Pulmonary artery endothelial cell (primary cell): ENCODE data around the gene SCAMP5. TPM values are rescaled to one million over a fixed set of nuclear protein-coding genes. Genes with fewer than 3 reads are reported as not detected.

Experiments
- DNase-seq: peaks from one replicate; pipeline ENCODE4 v3.0.0-alpha.2; 2011; ENCODE audit warnings: low read depth, low spot score
- total RNA-seq: library from RNA; depleted of rRNA; stranded (reverse); fragments of >200 nt; gene quantifications from 2 replicates; pipeline ENCODE4 v1.2.3, GENCODE V29; 2014

SCAMP5 gene
- total RNA-seq, 1 donor from 2014 or later: 5.9 TPM

DNA sequence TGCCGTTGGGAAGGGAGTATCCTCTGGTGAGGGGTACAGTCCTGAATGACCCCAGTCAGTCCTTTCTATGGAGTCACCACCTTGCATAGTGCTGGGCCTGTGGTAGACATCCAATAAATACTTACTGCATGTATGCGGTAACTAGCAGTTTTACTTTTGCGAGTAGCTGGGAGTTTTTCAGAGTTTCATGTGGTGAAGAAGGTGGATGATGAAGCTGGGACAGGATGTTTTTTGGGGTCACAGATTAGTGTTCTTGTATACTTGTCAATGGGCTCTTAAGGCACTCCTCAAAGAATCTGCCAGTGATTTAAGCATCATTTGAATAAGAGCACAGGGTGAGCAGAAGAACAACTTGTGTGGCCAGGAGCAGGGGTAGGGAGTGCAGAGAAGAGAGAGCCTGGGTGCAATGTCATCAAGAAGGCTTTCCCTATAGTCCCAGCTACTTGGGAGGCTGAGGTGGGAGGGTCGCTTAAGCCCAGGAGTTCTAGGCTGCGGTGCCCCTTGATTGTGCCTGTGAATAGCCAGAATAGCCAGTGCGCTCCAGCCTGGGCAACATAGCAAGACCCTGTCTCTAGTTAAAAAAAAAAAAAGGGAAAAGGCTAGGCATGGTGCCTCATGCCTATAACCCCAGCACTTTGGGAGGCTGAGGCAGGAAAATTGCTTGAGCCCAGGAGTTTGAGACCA is 50.1 kb downstream of the SCAMP5 start:
- no peak for DNase-seq

DNA sequence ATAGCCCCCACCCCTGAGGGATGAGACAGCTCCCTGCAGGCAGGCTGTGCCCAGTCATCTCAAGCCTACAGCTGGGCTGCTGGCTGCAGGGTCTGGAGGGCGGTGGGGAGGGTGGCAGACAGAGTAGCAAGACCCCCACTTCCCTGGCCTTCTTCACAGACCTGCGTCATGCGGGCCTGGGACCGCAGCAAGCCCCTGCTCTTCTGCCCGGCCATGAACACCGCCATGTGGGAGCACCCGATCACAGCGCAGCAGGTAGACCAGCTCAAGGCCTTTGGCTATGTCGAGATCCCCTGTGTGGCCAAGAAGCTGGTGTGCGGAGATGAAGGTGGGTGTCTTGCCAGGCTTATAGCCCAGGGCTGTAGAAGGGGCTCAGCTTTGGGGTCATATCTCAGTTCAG is 53.0 kb downstream of the SCAMP5 start:
- DNase-seq: no peak

GRCh38 chr15:75049392-75049791 is 54.0 kb downstream of the SCAMP5 start:
- no peak for DNase-seq

GRCh38 chr15:75050283-75050682 is 54.9 kb downstream of the SCAMP5 start:
- DNase-seq: no peak

- DNase-seq: no peak
Observed at GRCh38 chr15:75051191-75051608, 55.8 kb downstream of the SCAMP5 start.

GRCh38 chr15:75051711-75052110 is 56.3 kb downstream of the SCAMP5 start:
- DNase-seq: no peak

DNA sequence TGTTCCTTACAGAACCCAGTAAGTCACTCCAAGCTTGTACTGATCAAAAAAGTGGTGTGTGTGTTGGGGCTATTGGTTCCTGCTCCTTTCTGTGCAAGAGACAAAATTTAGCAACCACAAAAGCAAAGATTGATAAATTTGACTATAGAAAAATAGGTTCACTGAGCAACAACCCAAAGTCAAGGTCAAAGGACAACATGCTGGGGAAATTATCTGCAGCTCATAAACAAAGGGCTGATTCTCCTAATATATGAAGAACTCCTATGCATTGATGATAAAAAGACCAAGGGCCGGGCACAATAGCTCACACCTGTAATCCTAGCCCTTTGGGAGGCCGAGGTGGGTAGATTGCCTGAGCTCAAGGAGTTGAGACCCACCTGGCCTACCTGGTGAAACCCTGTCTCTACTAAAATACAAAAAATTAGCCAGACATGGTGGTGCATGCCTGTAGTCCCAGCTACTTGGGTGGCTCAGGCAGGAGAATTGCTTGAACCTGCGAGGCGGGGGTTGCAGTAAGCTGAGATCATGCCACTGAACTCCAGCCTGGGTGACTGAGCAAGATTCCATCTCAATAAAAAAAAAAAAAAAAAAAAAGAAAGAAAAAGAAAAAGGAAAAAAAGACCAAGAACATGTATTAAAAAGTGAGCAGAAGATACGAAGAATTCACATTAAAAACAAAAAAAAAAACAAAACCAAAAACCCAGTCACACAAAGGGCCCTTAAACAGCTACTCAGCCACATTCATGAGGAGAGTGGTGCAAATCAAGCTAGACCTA is 57.8 kb downstream of the SCAMP5 start:
- no peak for DNase-seq

GRCh38 chr15:75053748-75054125 is 58.4 kb downstream of the SCAMP5 start:
- no peak for DNase-seq

DNA sequence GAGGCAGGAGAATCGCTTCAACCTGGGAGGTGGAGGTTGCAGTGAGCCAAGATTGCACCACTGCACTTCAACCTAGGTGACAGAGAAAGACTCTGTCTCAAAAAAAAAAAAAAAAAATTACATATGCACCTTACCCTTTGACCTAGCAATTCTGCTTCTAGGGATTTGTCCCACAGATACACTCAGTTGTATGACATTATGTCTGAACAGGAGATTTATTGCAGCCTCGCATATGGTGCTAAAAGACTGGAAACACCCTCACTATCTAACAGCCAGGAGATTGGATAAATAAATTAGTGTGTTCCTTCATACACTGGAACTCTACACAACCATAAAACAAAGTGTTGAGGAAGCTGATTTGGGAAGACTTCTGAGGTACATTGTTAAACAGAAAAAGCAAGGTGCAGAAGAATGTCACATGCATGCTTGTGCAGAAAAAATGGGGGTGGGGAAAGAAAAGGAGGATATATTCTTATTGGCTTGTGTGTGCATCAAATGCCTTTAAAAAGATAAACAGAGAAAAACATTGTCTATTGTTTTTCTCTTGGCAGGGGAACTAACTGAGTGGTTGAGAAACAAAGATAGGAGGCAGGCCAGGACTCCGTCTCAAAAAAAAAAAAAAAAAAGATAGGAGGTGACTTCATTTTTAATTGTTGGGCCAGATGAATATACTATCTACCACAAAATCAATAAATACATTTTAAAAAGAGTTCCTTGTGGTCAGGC is 59.0 kb downstream of the SCAMP5 start:
- no peak for DNase-seq

GRCh38 chr15:75056036-75056435 is 60.7 kb downstream of the SCAMP5 start:
- no peak for DNase-seq

GRCh38 chr15:75058127-75058905 is 63.0 kb downstream of the SCAMP5 start:
- no peak for DNase-seq

- no peak for DNase-seq
Observed at GRCh38 chr15:75059607-75060006, 64.2 kb downstream of the SCAMP5 start.

GRCh38 chr15:75061272-75061671 is 65.9 kb downstream of the SCAMP5 start:
- DNase-seq: no peak

- DNase-seq: no peak
Observed at GRCh38 chr15:75062706-75063105, 67.3 kb downstream of the SCAMP5 start.

DNA sequence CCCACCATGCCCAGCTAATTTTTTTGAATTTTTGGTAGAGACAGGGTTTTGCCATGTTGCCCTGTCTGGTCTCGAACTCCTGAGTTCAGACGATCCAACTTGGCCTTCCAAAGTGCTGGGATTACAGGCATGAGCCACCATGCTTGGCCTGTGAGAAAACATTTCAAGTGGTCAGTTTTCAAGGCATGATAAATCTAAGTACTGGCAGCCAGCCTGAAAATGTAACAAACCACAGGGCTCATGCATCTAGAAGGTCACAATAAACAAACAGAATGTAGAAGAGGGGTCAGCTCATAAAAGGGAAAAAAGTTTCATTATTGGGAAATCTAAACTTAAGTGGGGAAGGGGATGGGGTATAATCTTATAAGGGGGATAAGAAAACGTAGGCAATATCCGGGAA is 68.0 kb downstream of the SCAMP5 start:
- no peak for DNase-seq

DNA sequence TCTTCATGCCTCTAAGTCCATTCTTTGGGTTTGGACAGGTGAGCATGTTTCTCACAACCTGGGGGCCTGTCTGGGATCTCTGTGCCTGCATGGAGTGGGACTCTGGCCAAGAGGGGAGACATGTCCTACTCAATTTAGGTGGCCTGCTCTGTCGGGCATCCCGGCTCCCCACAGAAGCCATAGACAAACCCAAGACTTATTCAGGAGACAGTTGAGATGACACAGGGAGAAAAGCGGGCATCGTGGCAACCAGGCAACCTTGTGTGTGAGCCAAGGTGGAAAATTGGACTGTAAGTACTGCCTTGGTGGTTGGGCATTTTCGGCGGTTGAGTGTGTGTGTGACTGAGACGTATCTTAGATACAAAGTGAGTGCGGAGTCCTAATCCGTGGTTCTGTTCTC is 68.5 kb downstream of the SCAMP5 start:
- DNase-seq: no peak

DNA sequence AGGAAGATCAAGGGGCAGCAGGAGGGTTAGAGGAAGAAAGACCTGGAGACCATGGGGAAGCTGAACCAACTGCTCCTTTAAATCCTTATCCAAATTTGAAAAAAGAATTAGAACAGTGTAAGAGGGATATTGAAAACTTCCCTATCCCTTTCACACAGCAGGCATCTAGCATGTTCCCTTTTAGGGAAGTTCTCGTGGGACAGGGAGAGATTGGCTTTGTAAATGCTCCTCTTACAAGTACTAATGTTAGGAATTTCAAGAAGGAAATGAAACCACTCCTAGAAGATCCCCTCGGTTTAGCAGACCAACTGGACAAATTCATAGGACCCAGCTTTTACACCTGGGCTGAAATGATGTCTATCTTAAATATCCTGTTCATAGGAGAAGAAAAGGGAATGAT is 69.5 kb downstream of the SCAMP5 start:
- DNase-seq: no peak

DNA sequence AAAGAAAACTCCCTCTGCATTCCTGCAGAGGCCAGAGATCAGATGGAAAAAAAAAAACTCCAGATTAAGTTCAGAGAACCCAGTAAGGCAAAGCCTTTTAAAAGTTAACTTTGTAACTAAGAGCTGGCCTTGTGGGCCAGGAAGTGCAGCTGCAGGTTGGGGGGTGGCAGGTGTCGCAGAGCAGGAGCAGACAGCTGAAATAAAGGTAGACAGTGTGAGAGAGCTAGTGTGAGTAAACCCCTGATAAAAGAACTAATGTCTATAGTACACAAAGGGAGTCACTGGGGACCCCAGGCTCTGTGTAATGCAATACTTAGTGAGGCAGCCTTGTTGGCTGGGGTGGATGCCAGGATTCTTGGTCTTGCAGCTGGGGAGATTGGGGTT is 70.1 kb downstream of the SCAMP5 start:
- no peak for DNase-seq

GRCh38 chr15:75065851-75066509 is 70.6 kb downstream of the SCAMP5 start:
- no peak for DNase-seq

DNA sequence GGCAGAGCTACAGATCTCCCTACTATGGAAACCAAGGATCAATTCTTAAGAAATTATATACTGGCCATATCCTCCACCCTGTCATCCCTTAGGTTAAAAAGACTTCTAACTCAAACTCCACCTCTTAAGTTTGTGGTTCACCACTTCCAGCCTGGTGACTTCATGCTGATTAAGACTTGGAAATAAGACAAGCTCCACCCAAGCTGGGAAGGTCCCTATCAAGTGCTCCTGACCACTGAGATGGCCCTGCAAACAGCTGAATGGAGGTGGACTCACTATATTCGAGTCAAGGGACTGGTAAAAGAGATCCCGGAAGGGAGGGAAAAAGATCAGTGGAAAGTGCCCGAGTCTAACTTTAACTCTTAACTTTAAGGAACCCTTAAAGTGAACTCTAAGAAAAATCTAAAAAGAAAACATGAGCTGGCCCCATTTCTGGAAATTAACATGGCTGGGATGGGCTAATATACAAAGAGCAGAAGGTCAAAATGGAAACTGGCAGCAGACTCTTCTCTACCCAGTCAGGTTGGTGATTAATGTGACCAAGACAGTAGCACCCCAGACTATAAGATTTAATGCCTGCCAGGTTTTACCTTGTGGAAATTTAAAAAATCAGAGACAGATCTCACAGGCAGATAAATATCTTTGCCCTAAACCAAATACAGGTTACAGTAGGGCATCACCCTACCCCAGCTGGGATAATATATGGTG is 71.9 kb downstream of the SCAMP5 start:
- DNase-seq: no peak

DNA sequence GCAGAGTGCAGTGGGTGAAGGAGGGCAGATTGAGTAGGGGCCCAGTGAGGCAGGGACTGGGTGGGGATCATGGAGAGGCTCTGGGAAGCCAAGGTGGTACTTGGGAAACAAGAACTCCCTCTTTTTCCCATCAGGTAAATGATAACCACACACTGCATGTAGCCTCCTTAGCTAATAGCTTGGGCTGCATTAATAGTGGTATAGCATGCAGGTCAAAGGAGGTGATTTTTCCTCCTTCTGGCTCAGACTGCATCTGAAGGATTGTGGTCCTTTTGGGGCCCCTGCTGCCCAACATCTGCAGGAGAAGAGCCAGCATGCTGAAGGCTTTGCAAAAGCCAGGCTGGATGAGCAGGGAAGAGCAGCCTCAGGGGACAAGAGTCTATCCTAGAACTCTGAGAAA is 73.4 kb downstream of the SCAMP5 start:
- DNase-seq: no peak
